HG02943 (cell line): Measurements from ENCODE around the gene LPAR5.

ENCODE experiments used
- ATAC-seq: cut with Tn5 transposase; IDR thresholded peaks from one replicate; pipeline ENCODE4 v1.9.1; 2021; ENCODE audit warnings: mild to moderate bottlenecking, low read depth, moderate library complexity; ENCODE audit not compliant: unreplicated experiment

LPAR5 gene

DNA sequence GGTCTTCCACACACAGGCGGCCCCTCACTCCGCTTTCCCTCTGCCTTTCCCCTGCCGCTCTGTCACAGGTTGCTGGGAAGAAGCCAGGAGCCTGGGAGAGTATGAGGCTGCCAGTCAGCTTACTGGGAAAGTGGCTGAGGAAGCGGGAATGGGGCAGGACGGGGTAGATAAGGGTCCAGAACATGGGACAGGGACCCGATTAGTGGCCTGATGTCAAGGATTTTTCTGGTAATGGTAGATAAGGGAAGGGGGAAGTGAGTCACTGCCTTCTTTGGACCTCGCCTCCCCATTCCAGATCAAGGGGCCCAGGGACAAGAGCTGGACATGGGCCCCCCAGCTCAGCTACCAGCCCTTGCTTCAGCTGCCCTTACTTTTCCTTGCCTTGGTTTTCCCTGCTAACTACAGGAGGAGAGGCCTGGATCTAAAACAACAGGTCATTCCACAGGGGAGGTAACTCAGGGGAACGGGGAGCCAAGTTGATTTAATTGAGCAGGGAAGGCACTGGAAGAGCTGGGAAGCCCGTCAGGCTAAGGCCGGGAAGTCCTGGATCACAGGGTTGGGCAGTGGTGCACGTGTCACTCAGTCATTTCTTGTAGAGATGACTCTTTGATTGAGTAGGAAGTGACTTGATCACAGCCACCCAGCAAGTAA, 3.5 kb upstream of the LPAR5 start:
- ATAC-seq = no peak

DNA sequence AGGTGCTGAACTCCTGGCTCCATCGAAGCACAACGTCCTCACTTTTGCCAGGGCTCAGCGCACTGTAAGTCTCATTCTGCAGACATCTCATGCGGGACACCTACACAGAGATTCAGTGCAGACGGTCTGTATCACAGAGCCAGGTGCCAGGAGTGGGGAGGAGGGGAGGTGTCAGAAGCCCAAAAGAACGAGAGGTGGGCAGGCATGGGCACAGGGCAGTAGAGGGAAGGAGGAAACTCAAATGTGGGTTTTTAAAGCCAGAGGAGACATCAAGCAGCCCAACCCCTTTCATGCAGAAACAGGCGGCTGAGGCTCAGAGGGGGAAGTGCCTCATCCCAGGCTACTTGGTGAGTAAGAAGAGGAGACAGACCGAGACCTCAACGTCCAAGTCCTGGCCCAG, 2.5 kb upstream of the LPAR5 start:
- ATAC-seq = no peak

DNA sequence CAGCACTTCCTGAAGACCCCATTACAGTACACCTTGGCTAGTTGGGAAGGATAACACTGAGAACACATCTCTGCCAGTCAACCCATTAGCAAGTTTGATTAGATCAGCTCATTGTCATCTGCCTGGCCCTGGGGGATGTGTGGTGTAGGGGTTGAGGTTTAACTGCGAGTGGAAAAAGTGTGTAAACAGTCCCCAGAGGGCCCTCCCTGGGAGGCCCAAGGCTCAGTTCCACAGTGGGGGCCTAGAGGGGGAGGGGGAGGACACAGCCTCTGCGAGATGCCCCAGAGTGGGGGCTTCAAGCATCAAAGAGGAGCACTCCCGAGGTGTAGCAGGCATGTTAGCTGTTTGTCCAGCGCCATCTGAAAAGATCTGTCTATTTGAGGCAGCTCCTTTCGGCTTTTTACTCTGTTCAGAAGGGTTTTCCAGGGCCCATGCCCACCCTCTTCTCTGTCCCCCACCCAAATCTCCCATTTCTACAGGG, 344 bp downstream of the LPAR5 start:
- ATAC-seq = no peak

DNA sequence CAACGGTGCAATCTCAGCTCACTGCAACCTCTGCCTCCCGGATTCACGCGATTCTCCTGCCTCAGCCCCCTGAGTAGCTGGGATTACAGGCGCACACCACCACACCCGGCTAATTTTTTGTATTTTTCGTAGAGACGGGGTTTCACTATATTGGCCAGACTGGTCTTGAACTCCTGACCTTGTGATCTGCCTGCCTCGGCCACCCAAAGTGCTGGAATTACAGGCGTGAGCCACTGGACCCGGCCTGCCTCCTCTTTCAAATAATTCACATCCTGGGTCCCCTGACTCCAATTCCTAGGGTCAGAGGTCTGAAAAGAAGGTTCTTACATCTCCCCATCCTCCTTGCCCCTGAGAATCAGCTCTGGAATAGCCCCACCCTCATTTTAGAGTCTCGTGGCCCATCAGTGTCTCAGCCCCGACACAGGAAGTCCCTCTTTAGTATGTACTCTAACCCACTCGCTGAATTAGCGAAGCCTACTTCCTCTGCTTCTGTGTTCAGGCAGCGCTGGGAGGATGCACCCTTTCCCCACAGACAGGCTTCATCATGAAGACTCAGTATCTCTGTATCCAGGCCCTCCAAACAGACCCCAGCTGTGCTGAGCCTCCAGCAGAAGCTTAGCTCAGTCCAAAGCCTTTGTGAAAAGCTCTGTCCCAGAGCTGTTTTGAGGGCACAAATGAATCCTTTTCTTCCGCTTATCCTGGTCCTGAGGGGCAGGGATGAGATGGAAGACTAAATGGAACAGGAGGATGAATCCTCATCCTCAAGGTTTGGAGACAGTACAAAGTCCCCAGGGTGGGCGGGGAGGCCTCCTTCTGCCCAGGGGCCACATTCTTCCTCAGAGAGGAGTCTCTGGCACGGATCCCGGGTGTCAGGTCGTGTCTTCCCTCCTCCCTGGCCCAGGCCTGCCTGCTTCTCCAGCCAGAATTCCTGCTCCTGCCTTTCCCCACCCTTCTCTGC, 3.5 kb downstream of the LPAR5 start:
- no peak for ATAC-seq

DNA sequence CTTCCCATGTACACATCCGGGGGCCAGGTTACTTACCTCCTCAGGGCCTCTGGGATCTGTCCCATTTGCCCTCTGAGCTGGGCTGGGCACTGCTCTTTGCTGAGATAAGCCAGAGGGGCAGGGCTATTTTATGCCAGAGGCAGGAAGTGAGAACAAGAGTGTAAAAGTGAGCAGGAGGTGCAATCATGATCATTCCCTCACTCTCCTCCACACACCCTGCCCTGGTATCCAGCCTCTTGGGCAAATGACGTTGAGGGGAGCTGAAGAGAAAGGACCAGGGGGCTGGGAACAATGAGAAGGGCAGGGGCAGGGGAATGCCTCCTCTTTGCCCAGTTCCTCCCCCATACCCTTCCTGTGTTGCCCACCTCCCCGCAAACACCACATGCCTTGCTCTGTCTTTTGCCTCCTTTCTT, 4.2 kb downstream of the LPAR5 start:
- ATAC-seq = no peak

DNA sequence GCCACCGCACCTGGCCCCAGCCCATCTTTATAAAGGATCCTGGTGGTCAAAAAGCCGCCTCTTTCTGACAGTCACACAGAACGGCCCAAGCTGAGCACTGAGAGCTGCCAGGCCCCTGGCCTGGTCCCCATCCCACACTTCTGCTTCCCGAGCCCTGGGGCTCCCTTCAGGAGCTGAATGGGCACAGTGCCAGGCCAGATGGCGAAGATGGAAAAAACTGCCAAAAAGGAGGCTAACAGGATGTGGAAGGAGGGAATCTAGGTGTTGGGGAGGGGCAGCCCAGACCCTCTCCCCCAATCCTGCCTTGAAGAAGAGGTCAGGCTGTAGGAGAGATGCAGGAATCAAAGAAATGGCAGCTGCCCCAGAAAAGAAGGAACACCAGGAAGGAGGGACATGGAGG, 5.0 kb downstream of the LPAR5 start:
- no peak for ATAC-seq

DNA sequence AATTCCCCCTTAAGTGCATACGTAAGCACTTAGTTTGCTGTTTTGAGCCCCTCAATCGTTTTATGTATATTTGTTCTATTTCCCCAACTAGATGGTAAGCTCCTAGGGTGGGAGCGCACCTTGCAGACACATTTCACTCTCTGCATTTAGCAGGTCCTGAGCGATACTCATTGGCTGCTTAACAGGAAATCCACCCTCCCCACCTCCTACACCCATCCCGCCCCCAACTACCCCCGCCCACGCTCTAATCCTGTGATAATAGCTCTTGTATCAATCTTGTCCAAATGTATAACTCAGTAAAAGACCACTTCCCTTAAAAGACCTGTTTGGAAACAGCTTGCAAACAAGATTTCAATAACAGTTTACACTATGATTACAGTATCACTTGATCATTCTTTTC, 8.1 kb downstream of the LPAR5 start:
- ATAC-seq = no peak

DNA sequence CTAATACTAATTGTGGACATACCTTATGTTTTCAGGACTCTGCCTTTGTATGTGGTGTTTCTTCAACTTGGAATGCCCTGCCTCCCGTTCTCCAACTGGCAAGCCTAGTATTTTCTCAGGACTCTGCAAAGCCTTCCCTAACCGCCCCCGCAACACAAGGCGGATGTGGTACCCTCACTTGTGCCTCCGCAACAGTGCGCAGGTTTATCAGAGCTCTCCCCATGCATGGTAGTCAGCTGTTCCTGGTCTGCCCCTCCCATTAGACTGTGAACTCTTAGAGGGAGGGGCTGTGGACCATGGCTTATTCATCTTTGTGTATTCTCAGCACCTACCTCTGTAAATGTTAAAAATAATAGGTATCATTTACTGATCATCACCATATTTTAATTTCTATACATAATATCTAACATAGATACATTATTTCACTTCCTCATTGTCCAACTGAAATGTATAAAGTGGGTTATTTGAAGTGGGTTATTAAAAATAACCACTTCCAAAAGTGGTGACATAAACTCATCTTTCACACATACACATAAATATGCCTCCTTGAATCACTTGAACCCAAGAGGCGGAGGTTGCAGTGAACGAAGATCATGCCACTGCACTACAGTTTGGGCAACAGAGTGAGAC, 9.0 kb downstream of the LPAR5 start:
- no peak for ATAC-seq

DNA sequence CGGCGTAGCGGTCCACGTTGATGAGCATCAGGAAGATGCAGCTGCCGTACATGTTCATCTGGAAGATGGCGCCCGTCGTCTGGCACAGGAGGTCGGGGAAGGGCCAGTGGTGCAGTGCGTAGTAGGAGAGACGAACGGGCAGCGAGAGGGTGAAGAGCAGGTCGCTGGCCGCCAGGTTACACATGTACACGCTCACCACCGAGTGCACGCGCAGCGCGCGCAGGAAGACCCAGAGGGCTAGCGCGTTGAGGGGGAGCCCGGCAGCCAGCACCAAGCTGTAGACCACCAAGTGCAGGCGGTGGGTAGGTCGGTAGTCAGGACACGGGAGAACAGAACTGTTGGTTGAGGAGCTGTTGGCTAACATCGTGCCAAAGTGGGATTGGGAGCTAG, 14.9 kb downstream of the LPAR5 start:
- no peak for ATAC-seq

DNA sequence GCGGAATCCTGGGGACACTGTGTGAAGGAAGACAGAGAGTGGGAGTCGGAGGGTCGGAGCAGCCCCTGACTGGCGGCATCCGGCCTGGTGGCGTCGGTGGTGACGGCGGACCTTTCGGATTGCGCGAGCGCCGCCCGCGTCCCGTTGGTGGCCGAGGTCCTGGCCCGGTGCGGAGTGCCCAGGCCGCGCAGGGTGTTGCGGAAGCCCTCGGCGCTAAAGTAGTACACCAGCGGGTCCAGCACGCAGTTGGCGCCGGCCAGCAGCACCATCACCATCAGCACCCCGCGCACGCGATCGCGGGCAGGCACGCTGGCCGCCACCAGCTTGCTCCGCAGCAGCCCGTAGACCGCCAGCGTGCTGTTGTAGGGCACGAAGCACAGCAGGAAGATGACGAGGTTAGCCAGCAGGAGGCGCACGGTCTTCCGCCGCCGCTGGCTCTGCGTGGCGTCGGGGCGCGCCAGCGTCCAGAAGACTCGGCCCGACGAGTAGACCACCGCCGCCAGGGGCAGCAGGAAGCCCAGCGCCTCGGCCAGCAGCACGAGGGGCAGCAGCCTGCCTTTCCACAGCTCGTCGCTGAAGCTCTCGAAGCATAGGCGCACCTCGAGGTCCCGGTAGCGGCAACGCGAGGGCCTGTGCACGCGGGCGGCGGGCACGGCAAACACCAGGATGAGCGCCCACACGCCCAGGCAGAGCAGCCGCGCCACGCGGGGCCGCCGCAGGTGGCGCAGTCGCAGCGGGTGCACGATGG, 15.4 kb downstream of the LPAR5 start:
- ATAC-seq = no peak

DNA sequence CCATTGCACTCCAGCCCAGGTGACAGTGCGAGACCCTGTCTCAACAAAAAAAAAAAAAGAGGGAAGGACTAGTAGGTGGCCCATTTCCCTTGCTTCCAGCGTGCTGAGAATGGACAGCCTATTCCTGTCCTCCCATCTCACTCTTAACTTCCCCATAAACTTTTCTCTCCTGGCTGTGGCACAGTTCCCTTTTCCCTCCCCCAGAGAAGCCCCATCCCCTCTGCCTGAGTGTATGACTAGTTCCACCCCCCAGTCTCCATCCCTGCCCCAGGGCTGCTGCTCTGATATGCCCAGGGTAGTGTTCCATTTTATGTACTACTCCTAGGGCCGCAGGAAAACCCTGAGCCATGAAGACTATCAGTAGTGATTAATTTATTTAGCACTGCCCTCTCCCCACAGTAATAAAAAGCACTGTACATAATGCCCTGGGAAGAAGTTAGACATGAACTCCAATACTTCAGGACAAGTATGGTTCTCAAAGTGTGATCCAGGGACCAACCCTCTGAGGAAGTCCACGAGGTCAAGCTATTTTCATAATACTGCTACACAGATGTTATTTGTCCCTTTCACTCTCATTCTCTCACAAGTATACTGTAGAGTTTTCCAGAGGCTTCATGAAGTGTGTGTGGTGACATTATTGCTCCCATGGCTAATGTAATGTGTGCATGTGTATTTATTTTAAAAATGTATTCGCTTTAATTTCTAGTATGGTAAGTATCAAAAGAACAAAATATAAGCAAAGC, 17.1 kb downstream of the LPAR5 start:
- ATAC-seq = no peak

DNA sequence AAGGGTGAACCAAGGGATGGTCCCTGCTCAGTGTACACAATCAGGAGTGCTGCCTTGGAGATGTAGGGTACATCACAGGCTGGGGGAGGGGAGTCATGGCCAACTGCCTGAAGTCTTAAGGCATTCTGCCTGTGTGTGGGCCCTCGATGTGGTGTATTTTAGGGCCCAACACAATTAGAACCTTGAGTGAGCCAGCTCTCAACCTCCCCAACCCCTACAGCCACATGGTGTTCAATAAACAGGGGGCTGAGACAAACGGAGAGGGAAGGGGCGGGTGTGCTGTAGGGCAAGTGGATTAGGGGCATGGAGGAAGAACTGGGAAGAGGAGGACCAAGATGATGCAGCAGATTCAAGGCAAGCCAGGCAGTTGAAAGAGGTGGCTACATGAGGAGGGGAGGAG, 20.0 kb downstream of the LPAR5 start:
- no peak for ATAC-seq

DNA sequence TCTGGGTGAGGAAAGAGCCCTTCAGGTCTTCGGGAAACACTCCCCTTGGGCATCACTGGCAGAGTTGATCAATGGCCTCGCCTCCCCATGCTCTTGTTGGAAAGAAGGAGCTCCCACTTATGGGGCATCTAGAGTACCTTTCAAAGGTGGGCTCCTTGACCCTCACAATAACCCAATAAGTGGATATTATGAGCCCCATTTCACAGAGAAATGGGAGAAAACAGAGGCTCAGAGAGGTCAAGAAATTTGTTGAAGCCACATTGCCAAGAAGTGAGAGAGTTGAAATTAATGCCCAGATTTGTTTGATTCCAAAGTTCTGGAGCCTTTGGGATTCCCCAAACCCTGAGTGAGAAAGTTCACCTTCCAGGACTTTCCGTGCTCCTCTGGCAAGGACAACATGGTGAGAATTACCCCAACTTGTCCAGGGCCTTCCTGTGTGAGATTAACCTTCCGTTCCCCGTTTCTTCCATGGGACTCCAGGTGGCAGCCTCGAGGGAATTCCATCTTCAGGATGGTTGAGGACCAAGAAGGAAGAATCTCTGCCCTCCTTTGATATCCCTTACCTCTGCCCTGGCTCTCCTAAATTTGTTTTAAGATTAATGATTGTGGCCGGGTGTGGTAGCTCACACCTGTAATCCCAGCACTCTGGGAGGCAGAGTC, 21.1 kb downstream of the LPAR5 start:
- no peak for ATAC-seq

DNA sequence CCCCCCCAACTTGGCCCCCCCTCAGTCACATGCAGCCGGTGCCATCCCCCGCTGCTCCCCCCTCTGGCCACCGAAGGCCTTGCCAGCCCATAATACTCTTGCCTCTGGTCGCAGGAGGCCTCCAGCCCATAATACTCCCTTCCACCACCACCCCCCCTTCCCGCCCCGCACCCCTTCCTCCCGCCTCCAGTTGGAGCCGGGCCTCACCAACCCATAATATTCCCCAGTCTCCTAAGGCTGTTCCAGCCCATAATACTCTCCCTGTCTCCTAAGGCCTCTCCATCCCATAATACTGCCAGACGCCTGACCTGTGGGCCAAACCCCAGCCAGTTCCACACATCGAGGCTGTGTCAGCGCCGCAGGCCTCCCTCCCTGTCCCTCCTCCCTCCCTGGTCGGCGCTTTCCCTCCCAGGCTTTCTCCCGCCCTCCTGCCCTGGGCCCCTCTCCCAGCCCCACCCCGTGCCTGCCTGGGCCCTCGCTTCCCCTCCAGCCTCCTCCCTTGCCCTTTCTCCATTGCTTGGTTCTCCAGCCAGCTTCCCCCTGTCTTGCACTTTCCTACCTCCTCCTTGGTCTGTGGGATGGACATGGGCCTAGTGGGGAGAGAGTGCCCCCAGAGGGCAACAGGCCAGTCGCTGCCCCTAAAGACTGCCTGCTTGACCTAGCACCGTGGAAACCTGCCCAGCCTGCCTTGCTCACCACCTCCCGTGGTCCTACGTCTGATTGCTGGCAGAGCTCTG, 21.8 kb downstream of the LPAR5 start:
- no peak for ATAC-seq

DNA sequence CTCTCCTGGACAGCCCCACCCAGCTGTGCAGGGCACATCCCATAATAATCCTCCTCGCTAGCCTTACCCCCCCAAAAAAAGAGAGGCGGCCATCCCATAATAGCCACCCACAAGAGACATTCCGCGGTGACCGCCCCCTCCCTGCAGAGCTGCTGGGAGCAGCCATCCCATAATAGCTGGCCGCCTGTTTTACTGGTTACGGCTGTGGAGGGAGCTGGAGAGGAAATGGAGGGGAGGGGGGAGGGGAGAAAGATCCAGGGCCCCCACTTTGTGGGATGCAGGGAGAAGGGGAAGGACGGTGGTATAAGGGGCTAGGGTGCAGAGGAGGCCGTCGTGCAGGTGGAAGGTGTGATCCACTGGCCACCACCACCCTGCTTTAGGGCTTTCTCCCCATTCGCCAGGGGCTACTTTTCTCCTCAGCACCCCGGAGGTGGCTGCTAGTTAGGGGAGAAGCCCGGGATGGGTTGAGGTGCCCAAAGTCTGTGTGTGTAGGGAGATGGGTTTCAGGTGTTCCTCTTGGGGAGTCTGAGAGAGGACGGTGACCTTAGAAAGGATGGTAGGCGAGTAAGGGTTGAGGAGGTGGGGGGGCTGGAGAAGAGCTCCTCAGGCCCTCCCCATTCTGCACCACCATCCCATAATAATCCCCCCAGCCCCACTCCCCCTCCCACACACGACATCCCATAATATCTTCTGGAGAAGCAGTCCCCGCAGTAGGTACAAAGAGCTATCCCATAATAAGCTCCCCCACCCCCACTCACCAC, 22.6 kb downstream of the LPAR5 start:
- ATAC-seq = no peak

DNA sequence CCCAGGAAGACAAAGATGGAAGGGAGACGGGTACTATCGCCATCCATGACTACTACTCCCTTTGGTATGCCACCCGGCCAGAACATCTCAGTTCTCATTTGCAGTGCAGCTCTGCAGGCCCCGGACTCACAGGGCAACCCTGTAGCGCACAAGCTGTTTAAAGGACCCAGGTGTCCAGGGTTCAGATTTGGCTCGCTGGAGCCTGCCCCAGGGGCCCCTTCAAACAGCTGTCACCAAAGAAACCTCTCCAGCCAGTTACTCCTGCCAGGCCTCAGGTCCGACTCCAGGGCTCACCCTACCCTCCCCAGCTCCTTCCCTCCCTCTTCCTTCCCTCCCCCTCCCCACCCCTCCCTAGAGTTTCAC, 23.1 kb downstream of the LPAR5 start:
- no peak for ATAC-seq

DNA sequence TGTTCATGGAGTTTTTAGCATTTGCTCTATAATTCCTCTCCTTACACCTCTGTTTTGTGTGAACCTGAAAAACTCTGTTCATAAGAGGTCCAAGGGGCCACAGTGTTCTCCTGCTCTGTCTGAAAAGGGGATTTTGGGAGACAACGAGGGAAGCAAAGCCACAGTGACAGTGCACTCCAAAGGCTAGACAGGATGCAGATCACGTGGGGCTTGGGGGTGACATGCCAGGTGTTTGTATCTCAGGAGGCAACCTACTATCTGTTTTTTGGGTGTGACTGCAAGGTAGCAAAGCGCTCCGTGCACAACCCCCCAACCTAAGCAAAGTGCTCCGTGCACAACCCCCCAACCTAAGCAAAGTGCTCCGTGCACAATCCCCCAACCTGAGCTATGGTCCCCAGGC, 23.5 kb downstream of the LPAR5 start:
- ATAC-seq = no peak

DNA sequence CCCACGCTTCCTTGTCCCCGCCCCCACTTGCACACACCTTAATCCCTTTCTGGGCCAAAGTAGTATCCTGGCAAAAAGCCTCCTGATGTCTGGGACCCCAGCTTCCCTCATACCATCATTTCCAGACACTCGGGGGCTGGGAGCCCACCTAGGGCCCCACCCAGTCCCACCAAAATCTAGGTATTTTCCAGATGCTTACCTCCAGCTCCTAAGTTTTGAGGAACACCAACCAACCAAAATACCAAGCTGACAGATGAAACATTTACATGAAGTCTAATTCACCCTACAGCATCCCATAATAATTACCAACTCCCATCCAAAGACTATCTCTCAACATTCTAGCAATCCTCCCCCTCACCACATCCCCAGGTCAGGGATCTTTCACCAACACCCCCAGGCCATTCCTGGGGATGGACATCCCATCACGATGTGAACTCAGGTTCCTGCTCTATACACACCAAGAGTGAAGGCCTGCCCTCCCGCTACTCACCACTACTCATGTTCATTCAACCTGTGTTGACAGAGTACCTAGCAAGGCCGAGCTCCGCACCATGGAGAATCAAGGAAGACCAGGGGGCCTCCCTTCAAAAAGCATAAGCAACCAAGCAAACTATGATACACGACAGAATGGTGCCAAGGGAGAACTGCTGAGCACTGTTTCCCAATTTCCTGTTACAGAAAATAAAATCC, 27.0 kb downstream of the LPAR5 start:
- no peak for ATAC-seq
